NCI-H345 treated with DMSO at 0.1 percent for 48 hours (cell line): ENCODE results near the gene GLCE.
A peak's percentile ranks its signal among the peaks of the same experiment; 100 is the strongest.
"Not testable (repeated sequence)": the region's sequence is repeated elsewhere in the genome, so short reads cannot be mapped to it uniquely, and the experiment has no call there.

ENCODE experiments used
- DNase-seq: peaks from one replicate; lab custom pipeline; 2025; ENCODE audit not compliant: unreplicated experiment; lab: John Stamatoyannopoulos, UW

Gene GLCE

DNA sequence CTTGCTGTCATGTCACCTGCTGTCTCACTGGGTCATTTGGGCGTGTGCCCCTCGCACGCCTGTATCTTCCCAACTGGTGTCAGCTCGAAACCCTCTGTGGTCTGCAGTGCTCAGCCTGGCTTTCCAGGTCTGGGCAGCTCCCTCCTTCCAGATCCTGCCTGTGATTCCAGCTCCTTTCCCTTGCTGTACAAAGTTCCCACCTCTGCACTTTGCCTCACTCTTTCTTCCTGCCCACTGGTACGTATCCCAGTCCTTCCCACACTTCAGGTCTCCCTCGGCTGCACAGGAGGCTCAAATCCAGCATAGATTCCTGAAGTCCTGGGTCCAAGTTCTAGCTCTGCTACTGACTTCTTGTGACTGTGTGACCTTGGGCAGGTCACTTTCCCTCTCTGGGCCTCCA lies 136.2 kb downstream of the GLCE start:
- no peak for DNase-seq

DNA sequence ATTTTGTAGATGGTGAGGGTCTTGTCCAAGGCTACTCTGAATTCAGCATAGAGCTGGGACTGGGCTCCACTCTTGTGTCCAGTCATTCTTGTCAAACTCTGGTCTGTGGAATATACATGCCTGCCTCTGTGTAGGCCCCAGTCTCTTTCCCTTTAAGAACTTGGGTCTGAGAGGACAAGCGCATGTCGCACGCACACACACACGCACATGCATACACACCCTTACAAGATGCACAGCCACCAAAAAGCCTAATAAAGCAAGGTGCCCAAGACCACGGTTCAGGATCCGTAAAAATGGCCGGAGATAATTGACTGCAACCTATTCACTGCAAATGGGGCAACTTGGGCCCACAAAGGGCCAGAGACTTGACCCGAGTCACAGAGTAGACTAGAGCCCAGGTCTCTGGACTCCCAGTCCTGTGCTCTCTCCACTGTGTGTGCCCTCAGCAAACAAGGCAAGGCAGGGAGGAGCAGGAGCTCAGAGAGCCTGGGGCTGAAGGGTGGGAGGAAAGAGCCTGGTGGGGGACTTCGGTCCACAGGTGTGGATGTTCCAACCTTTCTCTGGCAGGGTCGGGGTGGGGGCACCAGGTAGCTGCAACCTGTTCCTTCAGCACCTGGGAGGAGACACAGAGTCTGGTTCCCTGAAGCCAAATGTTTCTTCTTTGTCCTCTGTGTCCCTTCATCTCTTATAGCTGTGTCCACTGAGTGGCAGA lies 137.4 kb downstream of the GLCE start:
- DNase-seq: no peak

DNA sequence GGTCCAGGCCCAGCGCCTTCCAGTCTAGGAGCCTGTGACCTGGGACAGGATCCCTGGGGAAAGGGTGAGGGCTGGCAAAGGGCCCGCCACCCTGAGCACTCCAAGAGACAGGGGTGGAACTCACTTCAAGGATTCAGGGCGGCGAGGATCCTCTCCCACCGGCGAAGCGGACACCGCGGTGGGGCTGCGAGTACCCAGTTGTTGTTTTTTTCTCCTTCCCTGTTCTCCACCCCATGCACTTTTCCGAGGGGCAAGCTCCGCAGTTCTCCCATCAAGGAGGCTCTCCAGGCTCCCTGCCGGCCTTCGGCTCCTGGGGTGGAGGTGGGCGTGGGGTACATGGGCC lies 137.9 kb downstream of the GLCE start:
- DNase-seq: no peak

DNA sequence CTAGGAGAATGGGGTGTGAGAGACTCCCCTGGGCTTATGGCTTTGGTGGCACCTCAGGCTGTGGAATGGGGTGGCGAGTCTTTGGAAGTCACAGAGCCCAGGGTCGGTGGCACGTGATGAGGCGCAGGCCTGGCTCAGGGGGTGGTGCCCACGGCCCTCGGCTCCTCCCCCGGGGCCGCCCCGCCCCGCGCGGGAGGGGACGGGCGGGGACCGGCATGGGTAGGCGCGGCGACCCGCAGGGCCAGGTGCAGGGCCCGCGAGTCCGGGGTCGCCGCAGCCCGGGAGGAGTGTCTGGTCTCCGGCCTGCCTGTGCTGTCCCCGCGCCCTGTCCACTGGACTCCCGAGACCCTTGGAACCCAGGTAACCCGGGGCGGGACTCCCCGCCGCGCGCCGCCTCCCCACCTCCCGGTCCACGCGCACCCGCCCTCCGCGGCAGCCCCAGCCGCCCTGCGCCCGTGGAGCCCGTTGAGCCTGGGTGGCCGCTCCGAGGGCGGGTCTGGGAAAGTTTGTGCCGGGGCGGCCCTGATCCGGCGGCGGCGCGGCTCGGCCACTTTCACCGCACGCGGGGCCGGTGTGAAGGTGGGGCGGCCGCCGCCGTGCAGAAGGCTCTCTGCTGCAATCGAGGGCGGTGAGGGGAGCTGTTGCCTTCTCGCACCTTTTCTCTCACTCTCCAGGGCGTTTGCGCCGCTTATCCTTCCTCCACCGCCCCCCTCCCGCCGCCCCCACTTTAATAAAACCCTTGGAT lies 138.4 kb downstream of the GLCE start, which contains the start of gene PAQR5:
Gene PAQR5 (plus strand): TSS at position 216 of the 745 bp plus-strand sequence. CDS start 61,169 bp downstream, outside the sequence.
- peak; percentile 2 for DNase-seq

DNA sequence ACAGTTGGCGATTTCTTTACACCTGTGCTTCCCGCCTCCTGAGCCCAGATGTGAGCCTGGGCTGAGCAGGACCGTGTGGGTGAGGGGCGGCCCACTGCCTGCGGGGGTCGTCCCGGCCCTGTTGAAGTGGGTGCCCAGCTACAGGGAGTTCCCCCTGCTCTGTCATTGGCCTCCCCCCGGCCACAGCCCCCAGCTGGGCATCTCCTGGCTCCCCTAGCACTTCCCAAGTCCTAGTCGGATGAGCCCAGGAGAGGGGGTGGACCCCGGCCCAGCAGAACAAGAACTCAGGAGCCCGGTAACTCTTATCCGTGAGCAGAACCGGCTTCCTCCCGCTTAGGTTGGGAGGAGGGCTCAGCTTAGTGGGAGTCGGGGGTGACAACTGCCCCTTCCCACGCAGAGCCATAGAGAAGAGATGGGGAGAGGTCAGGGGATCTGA lies 139.0 kb downstream of the GLCE start:
- no peak for DNase-seq

DNA sequence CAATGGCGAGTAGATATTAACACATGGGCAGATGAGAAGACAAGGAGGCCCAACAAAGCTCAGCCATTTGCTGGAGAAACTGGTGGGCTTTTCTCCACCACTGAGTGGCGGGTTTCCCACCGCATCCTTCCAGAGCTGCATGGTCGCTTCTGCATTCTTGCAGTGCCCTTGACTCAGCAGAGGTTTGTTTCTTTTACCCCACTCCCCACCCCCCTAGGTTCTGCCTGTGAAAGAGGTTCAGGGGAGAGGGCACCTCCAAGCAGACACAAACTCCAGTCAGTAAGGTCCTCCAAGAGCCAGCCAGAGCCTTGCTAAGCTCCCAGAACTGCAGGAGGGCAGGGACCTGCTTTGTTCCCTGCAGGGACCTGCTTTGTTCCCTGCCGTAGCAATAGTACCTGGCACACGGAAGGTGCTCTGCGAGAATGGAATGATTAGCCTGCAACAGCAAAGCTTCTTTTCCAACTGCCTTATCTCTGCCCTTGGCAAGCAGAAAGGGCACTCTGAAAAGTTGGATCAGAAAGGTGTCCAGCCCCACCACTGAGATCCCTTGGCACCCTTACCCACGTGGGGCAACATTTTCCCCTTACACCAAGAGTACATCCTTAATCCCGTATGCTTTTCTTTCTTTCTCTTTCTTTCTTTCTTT lies 139.6 kb downstream of the GLCE start:
- DNase-seq: peak; percentile 20

DNA sequence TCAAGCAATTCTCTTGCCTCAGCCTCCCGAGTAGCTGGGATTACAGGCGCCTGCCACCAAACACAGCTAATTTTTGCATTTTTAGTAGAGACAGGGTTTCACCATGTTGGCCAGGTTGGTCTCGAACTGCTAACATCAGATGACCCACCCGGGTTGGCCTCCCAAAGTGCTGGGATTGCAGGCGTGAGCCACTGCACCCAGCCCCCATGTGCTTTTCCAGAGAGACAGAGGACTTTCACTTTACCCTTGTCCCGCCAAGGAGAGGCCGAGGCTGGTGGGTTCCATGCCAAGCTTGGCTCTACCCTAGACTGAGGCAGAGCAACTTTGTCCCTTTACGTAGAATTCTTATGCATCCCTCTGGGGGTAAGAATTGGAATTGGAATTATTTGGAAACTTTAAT lies 140.7 kb downstream of the GLCE start:
- DNase-seq: not testable (repeated sequence)

DNA sequence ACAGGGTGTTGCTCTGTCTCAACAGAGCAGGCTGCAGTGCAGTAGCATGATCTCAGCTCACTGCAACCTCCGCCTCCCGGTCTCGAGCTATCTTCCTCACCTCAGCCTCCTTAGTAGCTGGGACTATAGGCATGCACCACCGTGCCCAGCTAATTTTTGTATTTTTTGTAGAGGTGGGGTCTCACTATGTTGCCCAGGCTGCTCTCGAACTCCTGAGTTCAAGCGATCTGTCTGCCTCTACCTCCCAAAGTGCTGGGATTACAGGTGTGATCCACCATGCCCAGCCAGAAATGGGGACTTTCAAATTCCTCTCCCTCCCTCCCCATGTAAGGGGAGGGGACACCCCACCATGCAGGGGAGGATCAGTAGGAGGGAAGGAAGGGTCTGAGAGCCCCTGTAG lies 141.7 kb downstream of the GLCE start:
- not testable (repeated sequence) for DNase-seq

DNA sequence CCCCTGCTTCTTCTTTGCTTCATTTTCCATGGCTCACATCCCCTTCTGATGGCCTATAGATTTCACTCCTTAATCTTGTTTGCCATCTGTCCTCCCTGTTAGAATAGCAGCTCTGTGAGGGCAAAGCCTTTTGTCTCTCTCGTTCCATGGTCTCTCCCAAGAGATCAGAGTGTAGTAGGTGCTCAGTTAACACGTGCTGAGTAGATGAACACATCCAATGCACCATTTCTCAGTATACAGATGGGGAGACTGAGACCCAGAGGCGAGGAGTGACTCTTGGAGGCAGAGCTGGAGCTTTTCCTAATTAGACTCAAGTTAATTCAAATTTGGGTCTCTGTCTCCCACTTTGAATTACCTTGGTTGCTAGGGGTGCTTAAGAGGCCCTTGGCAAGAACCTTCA lies 142.5 kb downstream of the GLCE start:
- DNase-seq: no peak

DNA sequence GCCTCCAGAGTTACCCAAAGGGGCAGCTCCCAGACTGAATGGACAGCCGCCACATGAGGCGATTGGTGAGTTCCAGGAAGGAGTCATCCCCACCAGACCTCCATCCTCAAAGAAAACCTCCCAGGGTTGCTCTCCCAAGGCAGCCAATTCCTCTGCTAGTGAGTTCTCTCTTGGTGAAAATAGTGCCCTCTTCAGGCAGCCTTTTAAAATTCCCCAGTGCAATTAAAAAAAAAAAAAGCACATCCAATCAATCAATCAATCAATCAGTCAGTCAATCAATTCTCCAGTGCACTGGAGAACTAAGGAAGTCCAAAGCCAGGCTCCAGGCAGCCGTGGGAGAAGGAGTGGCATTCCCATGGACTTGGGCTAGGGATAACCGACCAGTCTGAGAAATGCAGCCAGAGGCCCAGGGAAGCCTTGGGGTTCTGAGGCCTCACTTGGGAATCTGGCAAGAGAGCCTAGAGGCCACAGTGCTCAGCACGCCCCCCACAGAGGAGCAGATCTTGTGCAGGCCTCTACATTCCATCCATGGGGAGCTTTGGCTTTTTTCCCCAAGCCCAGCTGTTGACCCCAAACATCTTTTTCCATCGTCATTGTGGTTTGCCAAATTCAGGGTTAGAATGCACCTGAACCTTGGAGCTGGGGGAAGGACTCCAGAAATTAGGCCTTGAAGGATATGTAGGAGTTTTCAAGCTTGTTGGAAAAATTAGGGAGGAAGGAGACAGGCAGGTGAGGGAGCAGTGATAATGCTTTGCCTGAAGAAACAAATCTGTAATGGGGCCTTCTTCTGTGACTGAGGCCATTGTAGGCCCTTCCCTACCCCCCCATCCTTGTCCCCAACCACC lies 143.1 kb downstream of the GLCE start:
- no peak for DNase-seq

DNA sequence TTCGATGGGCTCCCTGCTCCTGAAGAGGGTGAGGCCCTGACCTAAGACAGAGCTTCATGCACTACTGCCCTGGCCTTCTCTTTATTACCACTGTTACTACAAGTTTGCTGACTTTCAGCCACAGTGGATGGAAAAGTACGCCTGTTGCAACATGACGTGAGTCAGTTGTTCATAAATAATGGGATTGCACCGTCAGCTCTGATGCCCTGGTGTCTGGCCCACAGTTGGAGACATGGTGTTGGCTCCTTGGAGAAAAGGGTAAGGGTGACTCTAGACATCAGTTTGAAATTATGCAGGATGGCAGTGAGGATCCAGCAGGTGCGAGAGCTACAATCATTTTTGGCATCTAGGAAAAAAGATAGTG lies 143.7 kb downstream of the GLCE start:
- no peak for DNase-seq

DNA sequence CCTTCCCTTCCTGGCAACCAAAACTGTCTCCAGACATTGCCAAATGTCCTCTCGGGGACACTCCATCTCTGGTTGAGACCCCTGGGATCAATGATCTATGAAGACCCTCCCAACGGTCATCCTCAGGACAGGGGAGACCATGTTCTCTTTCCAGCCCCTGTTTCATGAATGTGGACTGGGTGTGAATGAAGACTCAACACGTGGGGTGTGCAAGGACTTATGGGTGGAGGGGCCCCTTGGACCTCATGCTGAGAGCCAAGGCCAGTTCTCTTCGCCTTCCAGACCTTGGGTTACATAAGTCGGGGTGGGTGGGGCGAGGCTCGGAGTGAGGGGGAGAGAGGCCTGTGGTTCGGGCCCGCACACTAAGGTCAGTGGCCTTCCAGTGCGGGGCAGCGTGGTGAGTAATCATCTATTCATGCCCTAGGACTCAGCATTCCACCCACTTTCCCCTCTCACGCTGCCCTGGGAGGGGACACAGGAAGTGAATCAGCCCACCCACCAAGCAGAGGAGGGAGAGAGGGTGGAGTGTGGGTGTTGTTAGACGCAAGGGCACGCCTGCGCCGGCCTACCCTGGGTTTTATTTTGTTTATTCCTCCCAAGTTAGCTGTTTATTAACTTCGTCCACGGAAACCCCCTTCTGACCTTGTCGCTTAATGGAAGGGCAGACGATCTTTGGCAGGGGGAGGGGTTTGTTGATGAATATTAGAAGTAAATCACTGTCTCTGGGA lies 144.9 kb downstream of the GLCE start:
- no peak for DNase-seq

DNA sequence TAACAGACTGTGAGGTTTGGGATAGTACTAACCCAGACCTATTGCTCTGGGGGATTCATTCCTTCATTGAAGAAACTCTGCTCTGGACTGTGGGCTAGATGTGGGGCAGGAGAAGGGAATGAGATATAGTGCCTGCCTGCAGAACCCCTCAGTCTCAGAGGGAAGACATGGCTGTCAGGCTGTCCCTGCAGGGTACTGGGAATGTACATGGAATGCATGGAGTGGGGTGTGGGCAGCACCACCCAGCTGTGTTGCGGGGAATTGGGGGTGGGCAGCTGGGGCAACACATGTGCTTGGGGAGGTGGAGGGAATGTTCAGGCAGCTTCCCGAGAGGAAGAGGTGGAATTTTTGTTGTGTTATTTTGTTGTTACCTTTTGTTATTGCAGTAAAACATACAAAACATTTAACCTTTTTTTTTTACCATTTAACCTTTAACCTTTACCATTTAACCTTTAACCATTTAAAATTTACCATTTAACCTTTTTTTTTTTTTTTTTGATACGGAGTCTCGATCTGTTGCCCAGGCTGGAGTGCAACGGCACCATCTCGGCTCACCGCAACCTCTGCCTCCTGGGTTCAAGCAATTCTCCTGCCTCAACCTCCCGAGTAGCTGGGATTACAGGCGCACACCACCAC lies 145.6 kb downstream of the GLCE start:
- DNase-seq: no peak

DNA sequence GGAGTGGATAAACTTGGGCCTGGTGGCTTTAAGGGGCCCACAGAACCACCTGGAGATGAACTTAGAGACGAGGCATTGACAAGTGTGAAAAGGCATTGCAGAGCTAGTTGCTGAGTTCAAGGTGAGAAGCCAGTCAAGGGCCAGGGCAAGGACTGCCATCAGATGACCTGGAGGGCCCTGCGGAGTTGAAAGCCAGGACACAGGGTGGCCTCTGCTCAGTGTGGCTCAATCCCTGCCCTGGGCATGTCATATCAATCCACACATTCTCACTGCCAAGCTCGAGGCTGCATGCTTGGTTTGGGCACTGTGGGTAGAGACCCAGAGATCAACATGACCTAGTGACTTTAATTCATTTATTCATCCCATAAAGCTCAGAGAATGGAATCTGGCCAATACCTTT lies 147.5 kb downstream of the GLCE start:
- DNase-seq: no peak

DNA sequence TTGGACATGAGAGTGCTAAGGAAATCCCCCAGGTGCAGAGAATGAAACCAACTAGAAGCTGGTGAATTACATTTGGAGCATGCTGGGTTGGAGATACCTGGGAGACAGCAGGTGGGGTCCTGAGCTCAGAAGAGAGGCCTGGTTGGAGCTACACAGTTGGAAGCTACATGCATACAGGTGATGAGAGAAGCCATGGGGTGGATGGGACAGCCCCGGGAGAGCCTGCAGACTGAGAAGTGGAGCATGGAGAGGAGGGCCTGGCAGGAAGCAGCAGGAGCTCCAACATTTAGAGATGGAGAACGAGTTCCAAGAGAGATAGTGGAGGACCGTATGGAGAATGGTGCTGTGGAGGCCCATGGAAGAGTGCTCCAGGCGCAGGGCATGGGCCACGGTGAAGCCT lies 148.5 kb downstream of the GLCE start:
- no peak for DNase-seq

DNA sequence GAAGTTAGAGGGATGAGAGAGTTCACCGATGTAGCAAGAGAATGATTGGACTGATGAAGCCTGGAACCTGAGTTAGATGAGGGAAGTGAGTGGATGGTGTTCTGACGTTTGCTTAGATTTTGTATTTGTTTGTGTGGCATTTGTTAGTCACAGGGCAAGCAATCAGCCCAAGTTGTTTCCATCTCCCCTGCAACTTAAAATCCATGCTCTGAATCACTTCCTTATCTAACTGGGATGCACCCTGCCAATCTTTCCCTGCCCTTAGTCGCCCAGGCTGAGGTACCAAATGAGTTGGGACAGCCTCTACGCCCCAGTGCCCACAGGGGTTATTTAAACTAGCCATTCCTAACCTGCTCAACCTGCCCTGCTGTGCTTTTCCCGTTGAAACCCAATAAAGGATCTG lies 150.9 kb downstream of the GLCE start:
- DNase-seq: no peak

DNA sequence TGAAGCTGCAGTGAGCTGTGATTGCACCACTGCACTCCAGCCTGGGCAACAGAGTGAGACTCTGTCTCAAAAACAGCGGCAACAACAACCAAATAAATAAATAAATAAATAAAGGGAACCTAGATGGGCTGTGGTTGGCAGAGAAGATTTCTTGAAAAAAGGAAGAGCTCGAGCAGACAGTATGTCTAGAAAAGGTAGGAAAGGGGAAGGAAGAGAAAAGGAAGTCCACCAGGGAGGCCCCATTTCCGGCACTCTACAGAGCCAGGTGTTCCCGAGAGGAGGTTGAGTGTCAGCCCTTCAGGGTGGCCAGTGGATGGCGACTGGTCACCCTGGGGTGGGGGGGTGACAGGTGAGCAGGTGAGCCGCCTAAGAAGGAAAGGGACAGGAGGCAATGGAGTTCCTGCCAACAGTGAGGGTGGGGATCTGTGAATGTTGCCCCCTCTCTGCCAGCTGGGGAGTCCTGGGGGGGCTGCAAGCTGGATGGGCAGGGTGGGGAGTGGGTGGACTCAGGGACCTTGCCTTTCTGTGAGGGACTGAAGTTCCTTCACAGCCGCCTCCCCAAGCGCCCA lies 153.1 kb downstream of the GLCE start:
- DNase-seq: no peak

DNA sequence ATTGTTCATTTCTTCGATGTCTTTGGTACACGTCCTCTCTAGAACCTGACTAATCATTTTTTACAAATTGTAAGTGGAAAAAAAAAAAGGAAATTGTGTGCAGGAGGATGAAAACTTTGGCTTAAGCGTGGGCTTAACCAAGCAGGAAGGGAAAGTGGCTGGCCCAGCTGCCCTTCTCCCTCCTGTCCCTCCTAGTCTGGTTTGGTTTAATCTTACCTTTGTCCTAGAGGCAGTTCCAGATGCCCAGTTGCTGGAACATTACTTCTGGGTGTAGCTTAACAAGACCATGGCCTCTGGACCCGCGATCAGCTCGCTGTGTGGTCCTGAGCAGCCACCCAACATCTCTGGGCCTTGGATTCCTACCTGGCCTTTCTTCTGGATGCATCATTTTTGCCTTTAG lies 153.7 kb downstream of the GLCE start:
- DNase-seq: no peak

DNA sequence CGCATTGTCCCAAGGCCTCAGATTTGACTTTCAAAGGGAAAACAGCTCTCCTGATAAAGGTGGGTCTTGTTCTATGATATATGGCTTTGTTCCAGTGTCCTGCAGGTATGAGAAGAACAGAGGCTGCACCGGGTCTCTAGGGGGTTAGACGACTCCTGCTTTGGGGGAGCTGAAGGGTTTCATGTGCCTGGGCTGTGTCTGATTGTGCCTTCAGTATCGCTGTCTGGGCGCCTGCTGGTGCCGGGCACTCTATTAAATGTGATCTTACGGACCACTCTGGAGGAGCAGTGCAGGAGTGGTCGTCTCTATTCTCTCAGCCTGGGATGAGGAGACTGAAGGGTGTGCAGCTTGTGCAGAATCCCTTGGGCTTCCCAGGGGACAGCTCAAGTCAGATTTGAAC lies 154.3 kb downstream of the GLCE start:
- DNase-seq: no peak
